K562 (cell line): ENCODE measurements around the gene LYRM1. TPM values are rescaled to one million over a fixed set of nuclear protein-coding genes. Genes with fewer than 3 reads are reported as not detected.
A peak's percentile ranks its signal among the peaks of the same experiment; 100 is the strongest.

Experiments
- NR2C1 ChIP-seq, 2 experiments: fragments of 450-650 bp; IDR thresholded peaks; 2 replicates each; pipeline ENCODE4 v1.6.1; 2017; ENCODE audit warnings: mild to moderate bottlenecking in 2 of 2, antibody characterized with exemption in 1 of 2, inconsistent platforms in 1 of 2, missing compliant biosample characterization in 1 of 2, missing genetic modification characterization in 1 of 2
- PHB ChIP-seq: fragments of 250-450 bp; sonication (Bioruptor Pico); IDR thresholded peaks from 2 replicates; pipeline ENCODE4 v1.5.0; 2021
- polyA plus RNA-seq, 8 experiments: library from polyadenylated mRNA; depleted of rRNA in 4 of 8; stranded (reverse) in 5 of 8; unstranded in 3 of 8; fragments of >200 nt; fragmentation: Nextera tagmentation in 2 of 8; fragmentation: Illumina TruSeq in 1 of 8; extraction: Ambion mirVana in 2 of 8; extraction: Trizol in 1 of 8; gene quantifications; 2 replicates each; pipeline versions ENCODE4 v1.2.1 to v1.2.3, GENCODE V29; 2011 to 2014; ENCODE audit warnings: inconsistent platforms in 1 of 8, missing spikeins in 1 of 8
- total RNA-seq, 7 experiments: library from RNA; depleted of rRNA in 6 of 7; stranded (reverse); fragments of >200 nt in 6 of 7; fragmentation: Illumina TruSeq in 2 of 7; extraction: Trizol in 2 of 7; gene quantifications; 2 replicates each; pipeline versions ENCODE4 v1.2.1 to v1.2.3, GENCODE V29; 2011 to 2021; ENCODE audit warnings: low replicate concordance in 1 of 7
- TF ChIP-seq, protein P1 (sequence below): fragments of 450-650 bp; IDR thresholded peaks from 2 replicates; pipeline ENCODE4 v1.6.1; 2016; ENCODE audit warnings: mild to moderate bottlenecking, moderate library complexity
- TF ChIP-seq, protein P2 (sequence below): fragments of 450-650 bp; formaldehyde crosslinking; IDR thresholded peaks from 2 replicates; pipeline ENCODE4 v1.4.0; 2022; ENCODE audit warnings: missing genetic modification characterization

The LYRM1 gene
- total and polyA plus RNA-seq, 9 of the 15 experiments (the other 6 are each of a cell fraction or from before 2014, with no cell fraction given), result 17.5 to 44.1 (median 32.7) TPM

DNA sequence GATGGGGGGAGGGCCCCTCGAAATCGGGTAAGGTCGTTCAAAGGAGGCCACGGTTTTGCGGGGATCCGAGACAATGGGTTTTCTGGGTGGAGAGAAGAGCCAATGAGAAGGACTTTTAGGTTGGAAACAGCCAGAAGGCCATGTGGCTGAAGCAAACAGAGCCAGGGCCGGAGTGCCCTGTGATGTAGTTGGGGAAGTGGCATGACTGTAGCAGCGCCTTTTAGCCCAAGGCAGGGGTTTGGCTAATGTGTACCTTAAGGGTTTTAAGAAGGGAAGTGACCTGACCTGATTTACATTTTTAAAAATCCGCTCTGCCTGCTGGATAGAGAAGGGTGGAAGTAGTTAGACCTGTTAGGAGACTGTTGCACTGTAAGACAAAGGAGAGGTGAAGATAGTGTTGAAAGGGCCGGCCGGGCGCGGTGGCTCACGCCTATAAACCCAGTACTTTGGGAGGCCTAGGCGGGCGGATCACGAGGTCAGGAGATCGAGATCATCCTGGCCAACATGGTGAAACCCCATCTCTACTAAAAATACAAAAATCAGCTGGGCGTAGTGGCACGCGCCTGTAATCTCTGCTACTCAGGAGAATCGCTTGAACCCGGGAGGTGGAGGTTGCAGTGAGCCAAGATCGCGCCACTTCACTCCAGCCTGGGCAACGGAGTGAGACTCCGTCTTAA, 1.0 kb downstream of the LYRM1 start (continued):
- TF ChIP-seq, protein P1, sequence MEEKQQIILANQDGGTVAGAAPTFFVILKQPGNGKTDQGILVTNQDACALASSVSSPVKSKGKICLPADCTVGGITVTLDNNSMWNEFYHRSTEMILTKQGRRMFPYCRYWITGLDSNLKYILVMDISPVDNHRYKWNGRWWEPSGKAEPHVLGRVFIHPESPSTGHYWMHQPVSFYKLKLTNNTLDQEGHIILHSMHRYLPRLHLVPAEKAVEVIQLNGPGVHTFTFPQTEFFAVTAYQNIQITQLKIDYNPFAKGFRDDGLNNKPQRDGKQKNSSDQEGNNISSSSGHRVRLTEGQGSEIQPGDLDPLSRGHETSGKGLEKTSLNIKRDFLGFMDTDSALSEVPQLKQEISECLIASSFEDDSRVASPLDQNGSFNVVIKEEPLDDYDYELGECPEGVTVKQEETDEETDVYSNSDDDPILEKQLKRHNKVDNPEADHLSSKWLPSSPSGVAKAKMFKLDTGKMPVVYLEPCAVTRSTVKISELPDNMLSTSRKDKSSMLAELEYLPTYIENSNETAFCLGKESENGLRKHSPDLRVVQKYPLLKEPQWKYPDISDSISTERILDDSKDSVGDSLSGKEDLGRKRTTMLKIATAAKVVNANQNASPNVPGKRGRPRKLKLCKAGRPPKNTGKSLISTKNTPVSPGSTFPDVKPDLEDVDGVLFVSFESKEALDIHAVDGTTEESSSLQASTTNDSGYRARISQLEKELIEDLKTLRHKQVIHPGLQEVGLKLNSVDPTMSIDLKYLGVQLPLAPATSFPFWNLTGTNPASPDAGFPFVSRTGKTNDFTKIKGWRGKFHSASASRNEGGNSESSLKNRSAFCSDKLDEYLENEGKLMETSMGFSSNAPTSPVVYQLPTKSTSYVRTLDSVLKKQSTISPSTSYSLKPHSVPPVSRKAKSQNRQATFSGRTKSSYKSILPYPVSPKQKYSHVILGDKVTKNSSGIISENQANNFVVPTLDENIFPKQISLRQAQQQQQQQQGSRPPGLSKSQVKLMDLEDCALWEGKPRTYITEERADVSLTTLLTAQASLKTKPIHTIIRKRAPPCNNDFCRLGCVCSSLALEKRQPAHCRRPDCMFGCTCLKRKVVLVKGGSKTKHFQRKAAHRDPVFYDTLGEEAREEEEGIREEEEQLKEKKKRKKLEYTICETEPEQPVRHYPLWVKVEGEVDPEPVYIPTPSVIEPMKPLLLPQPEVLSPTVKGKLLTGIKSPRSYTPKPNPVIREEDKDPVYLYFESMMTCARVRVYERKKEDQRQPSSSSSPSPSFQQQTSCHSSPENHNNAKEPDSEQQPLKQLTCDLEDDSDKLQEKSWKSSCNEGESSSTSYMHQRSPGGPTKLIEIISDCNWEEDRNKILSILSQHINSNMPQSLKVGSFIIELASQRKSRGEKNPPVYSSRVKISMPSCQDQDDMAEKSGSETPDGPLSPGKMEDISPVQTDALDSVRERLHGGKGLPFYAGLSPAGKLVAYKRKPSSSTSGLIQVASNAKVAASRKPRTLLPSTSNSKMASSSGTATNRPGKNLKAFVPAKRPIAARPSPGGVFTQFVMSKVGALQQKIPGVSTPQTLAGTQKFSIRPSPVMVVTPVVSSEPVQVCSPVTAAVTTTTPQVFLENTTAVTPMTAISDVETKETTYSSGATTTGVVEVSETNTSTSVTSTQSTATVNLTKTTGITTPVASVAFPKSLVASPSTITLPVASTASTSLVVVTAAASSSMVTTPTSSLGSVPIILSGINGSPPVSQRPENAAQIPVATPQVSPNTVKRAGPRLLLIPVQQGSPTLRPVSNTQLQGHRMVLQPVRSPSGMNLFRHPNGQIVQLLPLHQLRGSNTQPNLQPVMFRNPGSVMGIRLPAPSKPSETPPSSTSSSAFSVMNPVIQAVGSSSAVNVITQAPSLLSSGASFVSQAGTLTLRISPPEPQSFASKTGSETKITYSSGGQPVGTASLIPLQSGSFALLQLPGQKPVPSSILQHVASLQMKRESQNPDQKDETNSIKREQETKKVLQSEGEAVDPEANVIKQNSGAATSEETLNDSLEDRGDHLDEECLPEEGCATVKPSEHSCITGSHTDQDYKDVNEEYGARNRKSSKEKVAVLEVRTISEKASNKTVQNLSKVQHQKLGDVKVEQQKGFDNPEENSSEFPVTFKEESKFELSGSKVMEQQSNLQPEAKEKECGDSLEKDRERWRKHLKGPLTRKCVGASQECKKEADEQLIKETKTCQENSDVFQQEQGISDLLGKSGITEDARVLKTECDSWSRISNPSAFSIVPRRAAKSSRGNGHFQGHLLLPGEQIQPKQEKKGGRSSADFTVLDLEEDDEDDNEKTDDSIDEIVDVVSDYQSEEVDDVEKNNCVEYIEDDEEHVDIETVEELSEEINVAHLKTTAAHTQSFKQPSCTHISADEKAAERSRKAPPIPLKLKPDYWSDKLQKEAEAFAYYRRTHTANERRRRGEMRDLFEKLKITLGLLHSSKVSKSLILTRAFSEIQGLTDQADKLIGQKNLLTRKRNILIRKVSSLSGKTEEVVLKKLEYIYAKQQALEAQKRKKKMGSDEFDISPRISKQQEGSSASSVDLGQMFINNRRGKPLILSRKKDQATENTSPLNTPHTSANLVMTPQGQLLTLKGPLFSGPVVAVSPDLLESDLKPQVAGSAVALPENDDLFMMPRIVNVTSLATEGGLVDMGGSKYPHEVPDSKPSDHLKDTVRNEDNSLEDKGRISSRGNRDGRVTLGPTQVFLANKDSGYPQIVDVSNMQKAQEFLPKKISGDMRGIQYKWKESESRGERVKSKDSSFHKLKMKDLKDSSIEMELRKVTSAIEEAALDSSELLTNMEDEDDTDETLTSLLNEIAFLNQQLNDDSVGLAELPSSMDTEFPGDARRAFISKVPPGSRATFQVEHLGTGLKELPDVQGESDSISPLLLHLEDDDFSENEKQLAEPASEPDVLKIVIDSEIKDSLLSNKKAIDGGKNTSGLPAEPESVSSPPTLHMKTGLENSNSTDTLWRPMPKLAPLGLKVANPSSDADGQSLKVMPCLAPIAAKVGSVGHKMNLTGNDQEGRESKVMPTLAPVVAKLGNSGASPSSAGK, result peak; percentile 55
- TF ChIP-seq, protein P2, sequence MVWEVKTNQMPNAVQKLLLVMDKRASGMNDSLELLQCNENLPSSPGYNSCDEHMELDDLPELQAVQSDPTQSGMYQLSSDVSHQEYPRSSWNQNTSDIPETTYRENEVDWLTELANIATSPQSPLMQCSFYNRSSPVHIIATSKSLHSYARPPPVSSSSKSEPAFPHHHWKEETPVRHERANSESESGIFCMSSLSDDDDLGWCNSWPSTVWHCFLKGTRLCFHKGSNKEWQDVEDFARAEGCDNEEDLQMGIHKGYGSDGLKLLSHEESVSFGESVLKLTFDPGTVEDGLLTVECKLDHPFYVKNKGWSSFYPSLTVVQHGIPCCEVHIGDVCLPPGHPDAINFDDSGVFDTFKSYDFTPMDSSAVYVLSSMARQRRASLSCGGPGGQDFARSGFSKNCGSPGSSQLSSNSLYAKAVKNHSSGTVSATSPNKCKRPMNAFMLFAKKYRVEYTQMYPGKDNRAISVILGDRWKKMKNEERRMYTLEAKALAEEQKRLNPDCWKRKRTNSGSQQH (CRISPR knock-in tag), result 0 out of 2 replicates have a peak, but pooled peaks have one; percentile 34
- TF ChIP-seq PHB (no peak), NR2C1 (IDR thresholded peaks at IDR 0.05) (no peak), NR2C1 (tag; IDR thresholded peaks at IDR 0.05) (no peak)
